Stimulated activated CD8-positive, alpha-beta memory T cell treated with anti-CD3 and anti-CD28 coated beads, Interleukin-15, amount 100 ng/mL, for 1 hour (primary cell): Measurements from ENCODE around the gene PPP1R3C.

Experiments used
- DNase-seq: peaks from one replicate; pipeline ENCODE4 v3.0.0-alpha.2; 2020; ENCODE audit warnings: low read depth

The PPP1R3C gene

DNA sequence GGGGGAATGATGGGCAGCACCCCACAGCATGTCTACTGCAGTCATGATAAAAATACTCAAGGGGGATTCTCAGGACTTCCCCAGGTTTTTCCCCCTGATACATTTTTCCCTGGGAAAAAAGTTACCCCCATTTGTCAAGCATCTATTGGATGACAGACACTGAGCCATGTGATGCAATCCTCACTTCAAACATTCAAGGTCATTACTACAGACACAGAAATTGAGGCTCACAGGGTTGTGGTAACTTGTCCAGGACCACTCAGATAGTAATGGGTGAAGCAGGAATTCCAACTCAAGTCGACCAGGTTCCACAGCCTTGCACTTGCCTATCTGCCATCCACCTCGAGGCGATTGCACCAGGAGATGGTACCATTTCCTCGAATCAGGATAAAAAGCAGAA is 31.7 kb downstream of the PPP1R3C start:
- no peak for DNase-seq

DNA sequence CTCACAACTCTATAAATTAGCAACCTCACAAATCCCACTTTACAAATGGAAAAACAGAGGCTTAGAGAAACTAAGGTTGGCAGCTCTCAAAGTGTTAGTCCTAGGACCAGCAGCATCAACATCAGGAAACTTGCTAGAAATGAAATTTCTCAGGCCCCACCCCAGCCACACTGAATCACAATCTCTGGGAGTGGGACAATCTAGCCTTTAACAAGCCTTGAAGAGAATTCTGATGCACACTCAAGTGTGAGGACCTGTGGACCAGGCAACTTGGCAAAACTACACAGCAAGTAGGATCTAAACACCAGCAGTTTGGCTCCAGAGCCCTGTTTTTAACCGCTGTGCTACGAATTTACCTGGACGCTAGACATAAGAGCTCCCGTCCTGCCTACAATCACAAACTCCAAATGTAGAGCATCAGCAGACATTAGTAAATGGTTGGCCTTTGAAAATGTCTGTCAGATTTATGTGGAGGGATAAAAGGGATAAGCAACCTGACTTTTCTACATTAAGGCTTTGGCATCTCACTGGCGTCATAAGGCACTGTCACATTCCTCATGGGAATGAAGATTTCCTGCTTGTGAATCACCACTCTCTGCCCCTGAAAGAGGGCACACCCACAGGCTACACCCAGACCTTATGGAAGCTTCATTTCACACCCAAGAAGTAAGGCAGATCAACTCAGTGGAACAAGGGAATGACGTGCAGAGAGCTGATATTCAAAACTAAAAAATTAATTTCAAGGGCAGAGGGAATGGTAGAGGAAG is 34.5 kb downstream of the PPP1R3C start:
- DNase-seq = no peak

DNA sequence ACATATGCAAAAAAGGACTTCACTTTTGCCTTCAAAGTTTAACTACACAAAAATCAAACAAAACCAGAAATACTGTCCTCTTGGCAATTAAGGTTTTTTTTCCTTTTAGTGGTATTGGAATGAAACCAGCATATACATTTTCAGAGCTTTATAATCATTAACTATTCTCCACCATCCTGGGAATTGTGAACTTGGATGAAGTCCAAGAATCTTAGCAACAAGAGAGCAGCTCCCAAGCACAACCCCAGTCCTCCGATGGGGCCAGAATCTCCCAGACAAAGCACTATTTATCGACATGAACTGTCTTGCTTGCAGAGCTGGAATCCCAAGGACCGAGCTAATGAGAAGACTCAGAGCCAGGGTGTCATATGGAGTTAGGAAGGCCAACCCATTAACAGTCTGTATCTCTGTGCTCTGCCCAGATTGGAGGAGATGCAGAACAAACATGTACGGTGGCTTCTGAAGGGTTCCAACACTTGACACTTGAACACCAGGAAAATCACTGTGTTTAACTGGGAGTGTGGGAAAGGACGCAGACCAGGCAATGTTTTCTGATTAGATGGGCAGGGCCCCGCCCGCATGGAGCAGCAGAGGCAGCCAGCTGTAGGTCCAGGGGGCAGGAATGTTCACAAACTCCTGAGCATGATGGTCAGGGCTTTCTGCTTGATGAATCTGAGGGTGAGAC is 35.5 kb downstream of the PPP1R3C start:
- DNase-seq = no peak

GRCh38 chr10:91596825-91597196 is 36.1 kb downstream of the PPP1R3C start:
- no peak for DNase-seq

DNA sequence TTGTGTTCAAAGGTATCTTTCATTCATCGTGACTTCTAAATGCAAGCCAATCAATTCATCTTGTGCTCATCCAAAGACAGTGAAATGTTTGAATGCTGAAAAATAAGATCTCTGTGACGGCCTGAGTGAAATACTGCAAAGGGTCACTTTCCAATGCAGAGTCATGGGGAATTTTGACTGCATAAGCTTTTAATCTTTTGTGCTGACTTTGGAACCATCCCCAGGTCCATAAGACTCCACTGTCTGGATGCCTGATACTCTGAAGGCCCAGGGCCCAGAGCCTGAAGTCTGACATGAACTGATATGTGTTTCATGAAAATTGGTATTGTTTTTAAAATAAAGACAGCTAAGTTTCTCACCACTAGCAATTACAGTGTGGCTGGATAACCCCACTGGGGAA is 39.0 kb downstream of the PPP1R3C start:
- no peak for DNase-seq

DNA sequence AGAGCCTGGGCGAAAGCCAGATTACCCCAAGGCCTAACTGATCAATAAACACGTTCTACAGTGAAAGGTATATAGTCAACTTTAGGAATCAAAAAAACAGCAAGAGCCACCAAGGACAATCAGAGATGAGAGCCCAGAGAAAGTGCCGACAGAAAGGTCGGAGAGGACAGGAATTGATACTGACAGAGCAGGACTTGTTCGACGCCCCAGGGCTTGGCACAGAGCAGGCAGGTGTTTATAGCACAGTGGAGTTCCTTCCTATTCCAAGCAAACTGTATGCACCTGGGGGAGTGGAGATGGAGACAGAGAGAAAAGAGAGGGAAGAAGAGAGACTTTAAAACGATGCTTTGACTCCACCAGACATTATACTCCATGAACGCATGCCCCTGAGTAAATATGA is 39.5 kb downstream of the PPP1R3C start:
- no peak for DNase-seq

DNA sequence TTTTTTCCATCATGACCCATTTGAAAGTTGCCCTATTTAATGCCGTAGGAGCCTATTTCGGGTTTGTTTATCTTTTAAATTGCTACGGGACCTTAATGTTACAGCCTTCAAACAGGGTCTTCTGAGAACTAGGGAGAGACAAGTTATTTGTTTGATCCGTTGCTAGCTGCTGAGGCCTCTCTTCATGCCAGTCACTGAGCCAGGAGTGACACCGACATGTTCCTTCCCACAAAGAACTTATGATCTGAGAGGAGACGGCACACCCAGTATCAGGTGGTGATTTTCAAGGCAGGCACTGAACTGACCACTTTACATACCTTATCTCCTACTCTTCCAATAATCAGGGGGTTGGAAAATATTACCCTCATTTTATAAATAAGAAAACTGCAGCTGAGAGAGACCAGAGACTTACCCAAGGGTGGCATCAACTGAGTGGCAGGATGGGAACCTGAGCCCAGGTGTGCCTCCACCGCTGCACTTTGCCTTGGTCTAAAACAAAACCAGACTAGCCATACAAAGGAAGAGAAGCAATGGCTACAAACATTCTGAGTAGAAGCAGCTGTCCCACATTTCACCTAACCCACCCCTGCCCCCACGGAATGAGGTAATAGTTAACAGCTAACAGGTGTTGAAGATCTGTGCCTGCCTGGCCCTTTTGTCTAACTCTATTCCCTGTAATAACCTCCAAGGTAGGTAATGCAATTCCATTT is 40.5 kb downstream of the PPP1R3C start:
- no peak for DNase-seq

GRCh38 chr10:91591797-91592174 is 41.1 kb downstream of the PPP1R3C start:
- DNase-seq = no peak

- no peak for DNase-seq
Measured at GRCh38 chr10:91590904-91591796, 41.7 kb downstream of the PPP1R3C start.

- DNase-seq = no peak
Measured at GRCh38 chr10:91590142-91590903, 42.5 kb downstream of the PPP1R3C start.

GRCh38 chr10:91589658-91590035 is 43.2 kb downstream of the PPP1R3C start:
- no peak for DNase-seq

- DNase-seq = no peak
Measured at GRCh38 chr10:91589015-91589657, 43.7 kb downstream of the PPP1R3C start.

DNA sequence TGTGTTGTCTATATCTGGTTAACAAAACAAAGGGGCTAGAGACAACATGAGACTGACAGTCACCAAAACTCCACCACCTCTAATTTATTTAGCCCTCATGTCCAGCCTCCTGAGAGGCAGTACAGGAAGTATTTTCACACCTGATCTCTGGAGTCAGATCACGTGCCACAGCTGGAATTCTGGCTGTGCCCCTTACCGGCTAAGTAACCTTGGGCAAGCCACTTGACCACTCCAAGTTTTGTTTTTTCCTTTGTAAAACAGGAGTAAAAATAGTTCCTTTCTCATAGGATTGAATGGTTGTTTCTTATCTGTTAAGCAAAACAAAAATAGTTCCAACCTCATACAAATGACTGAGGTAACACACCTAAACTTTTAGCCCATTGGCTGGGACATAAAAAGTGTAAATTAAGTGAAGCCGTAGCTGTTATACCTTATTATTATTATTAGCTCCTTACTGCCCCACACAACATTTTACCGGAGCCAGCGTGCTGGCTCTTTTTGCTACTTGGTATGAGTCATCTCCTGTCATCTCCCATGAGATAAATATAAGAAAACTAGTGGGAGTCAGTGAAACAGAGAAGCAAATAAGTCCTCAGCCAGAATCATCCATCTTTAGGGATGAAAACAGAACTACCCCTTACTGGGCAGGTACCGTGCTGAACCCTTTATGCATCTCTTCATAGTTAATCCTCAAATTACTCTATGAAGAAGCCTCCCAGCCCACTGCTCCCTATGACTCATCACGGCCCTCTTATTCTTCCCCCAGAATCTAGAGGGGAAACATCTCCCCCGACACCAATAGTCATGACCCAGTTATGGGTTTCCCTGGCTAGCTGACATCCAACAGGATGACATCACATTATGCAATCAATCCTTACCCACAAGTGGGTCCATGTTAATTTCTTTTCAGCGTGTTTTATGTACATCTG is 44.9 kb downstream of the PPP1R3C start:
- DNase-seq = no peak

GRCh38 chr10:91582153-91582554 is 50.7 kb downstream of the PPP1R3C start:
- no peak for DNase-seq

- DNase-seq = no peak
Measured at GRCh38 chr10:91579329-91579985, 53.4 kb downstream of the PPP1R3C start.
